K562 (cell line): ENCODE results near the gene RNF144A. TPM values are rescaled to one million over a fixed set of nuclear protein-coding genes. Genes with fewer than 3 reads are reported as not detected.

Experiments
- BCOR ChIP-seq: fragments of 450-650 bp; IDR thresholded peaks from 2 replicates; pipeline ENCODE4 v1.6.1; 2016
- CCAR2 ChIP-seq: fragments of 200-400 bp; formaldehyde crosslinking; IDR thresholded peaks from 2 replicates; pipeline ENCODE4 v1.6.1; 2017; ENCODE audit warnings: mild to moderate bottlenecking, low read depth, low read length
- ELF4 ChIP-seq: fragments of 450-650 bp; formaldehyde crosslinking; IDR thresholded peaks from 2 replicates; pipeline ENCODE4 v1.4.0; 2022; ENCODE audit warnings: missing genetic modification characterization
- FOSL1 ChIP-seq: fragments of 200-800 bp; sonication (Bioruptor generic); conservative IDR thresholded peaks from 2 replicates; pipeline ENCODE4 v1.6.1; 2016; ENCODE audit warnings: missing genetic modification characterization, missing compliant biosample characterization
- FOXP1 ChIP-seq: sonication (generic); formaldehyde crosslinking; IDR thresholded peaks from 2 replicates; pipeline ENCODE4 v1.8.0; 2022; ENCODE audit warnings: mild to moderate bottlenecking, missing genetic modification reagents
- HOXB6 ChIP-seq: fragments of 250-450 bp; sonication (Bioruptor Pico); IDR thresholded peaks from 2 replicates; pipeline ENCODE4 v1.5.1; 2022; ENCODE audit warnings: mild to moderate bottlenecking, borderline replicate concordance
- MEF2A ChIP-seq: IDR thresholded peaks from 2 replicates; pipeline ENCODE4 v1.6.1; 2011; ENCODE audit warnings: low read depth, mild to moderate bottlenecking, low read length, moderate library complexity; ENCODE audit not compliant: control insufficient read depth
- NCOA2 ChIP-seq, 2 experiments: fragments of 450-650 bp; IDR thresholded peaks; 2 replicates each; pipeline ENCODE4 v1.6.1; 2018; ENCODE audit warnings: mild to moderate bottlenecking in 2 of 2, moderate library complexity in 1 of 2; ENCODE audit not compliant: partially characterized antibody in 2 of 2
- NCOR1 ChIP-seq: fragments of 450-650 bp; IDR thresholded peaks from 2 replicates; pipeline ENCODE4 v1.6.1; 2016; ENCODE audit warnings: mild to moderate bottlenecking, moderate library complexity
- NONO ChIP-seq, 2 experiments: fragments of 200-400 bp in 1 of 2; fragments of 450-650 bp in 1 of 2; formaldehyde crosslinking in 1 of 2; IDR thresholded peaks; 2 replicates each; pipeline ENCODE4 v1.6.1; 2017; ENCODE audit warnings: low read depth in 2 of 2, mild to moderate bottlenecking in 2 of 2, moderate library complexity in 2 of 2, low read length in 1 of 2
- ZEB2 ChIP-seq: fragments of 450-650 bp; IDR thresholded peaks from 2 replicates; pipeline ENCODE4 v1.6.1; 2016
- ZNF785 ChIP-seq: fragments of 250-450 bp; sonication (Bioruptor Pico); IDR thresholded peaks from 2 replicates; pipeline ENCODE4 v1.4.0; 2020; ENCODE audit warnings: mild to moderate bottlenecking
- polyA plus RNA-seq, 8 experiments: library from polyadenylated mRNA; depleted of rRNA in 4 of 8; stranded (reverse) in 5 of 8; unstranded in 3 of 8; fragments of >200 nt; fragmentation: Nextera tagmentation in 2 of 8; fragmentation: Illumina TruSeq in 1 of 8; extraction: Ambion mirVana in 2 of 8; extraction: Trizol in 1 of 8; gene quantifications; 2 replicates each; pipeline versions ENCODE4 v1.2.1 to v1.2.3, GENCODE V29; 2011 to 2014; ENCODE audit warnings: inconsistent platforms in 1 of 8, missing spikeins in 1 of 8
- total RNA-seq, 7 experiments: library from RNA; depleted of rRNA in 6 of 7; stranded (reverse); fragments of >200 nt in 6 of 7; fragmentation: Illumina TruSeq in 2 of 7; extraction: Trizol in 2 of 7; gene quantifications; 2 replicates each; pipeline versions ENCODE4 v1.2.1 to v1.2.3, GENCODE V29; 2011 to 2021; ENCODE audit warnings: low replicate concordance in 1 of 7
- TF ChIP-seq, protein P1 (sequence below): conservative IDR thresholded peaks from 2 replicates; pipeline ENCODE4 v1.6.1; 2011; ENCODE audit warnings: low read depth, mild to moderate bottlenecking, low read length; ENCODE audit not compliant: control insufficient read depth
- TF ChIP-seq, protein P2 (sequence below), 2 experiments: fragments of 250-450 bp in 1 of 2; fragments of 450-650 bp in 1 of 2; sonication (Bioruptor Pico) in 1 of 2; IDR thresholded peaks; 2 replicates each; pipeline versions ENCODE4 v1.6.1 to v1.8.0; 2016 to 2021; ENCODE audit warnings: mild to moderate bottlenecking in 2 of 2, moderate library complexity in 2 of 2, missing compliant biosample characterization in 1 of 2, missing genetic modification characterization in 1 of 2
- TF ChIP-seq, protein P3 (sequence below): fragments of 200-800 bp; sonication (Bioruptor generic); IDR thresholded peaks from 2 replicates; pipeline ENCODE4 v1.6.1; 2017; ENCODE audit warnings: missing genetic modification characterization, missing compliant biosample characterization
- TF ChIP-seq, protein P4 (sequence below): sonication (generic); formaldehyde crosslinking; IDR thresholded peaks from 2 replicates; pipeline ENCODE4 v1.4.0; 2020; ENCODE audit warnings: mild to moderate bottlenecking, missing genetic modification reagents

The RNF144A gene
- total and polyA plus RNA-seq, 9 of the 15 experiments (the other 6 are each of a cell fraction or from before 2014, with no cell fraction given), result 0.96 to 11.3 (median 6.2) TPM

DNA sequence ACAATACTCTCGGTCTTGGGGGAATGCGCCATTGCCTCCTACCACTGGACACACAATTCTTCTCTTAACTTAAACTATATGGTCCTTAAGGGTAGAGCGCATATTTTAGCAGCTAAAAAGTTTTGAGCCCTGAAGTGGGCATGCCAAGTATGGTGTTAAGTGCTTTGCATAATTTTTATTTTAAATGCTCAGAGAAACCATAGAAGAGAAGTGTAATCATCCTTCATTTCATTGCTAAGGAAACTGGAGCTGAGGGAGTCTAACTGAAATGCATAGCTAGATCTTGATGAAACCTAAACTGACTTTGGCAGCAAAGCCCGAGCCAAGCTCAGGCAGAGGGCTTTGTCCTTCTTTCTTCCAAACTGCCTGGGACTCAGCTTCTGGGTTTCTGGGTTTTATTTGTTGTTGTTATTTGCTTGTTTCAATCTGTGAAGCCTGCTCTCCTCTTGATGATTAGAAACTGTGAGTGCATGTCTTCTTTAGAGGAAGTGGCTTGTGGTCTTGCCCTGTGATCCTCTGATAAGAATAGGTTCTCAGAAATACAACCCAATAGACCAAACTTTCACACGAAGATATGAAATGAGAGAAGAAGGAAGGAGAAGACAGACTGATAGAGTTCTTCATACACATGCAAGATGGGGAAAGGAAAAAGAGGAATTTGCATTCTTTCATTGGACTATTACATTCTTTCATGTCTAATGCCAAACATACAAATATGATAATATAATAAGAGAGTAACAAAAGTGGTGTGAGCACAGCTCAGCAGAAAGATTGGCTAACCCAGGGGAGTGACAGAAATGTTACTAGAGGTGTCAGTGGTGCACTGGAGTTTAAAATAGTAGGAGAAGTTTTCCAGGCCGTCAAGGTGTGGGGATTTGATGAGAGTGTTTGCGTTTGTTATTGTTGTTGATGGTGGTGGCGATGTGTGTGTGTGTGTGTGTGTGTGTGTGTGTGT lies 7.5 kb upstream of the RNF144A start (continued):
- TF ChIP-seq, protein P1, sequence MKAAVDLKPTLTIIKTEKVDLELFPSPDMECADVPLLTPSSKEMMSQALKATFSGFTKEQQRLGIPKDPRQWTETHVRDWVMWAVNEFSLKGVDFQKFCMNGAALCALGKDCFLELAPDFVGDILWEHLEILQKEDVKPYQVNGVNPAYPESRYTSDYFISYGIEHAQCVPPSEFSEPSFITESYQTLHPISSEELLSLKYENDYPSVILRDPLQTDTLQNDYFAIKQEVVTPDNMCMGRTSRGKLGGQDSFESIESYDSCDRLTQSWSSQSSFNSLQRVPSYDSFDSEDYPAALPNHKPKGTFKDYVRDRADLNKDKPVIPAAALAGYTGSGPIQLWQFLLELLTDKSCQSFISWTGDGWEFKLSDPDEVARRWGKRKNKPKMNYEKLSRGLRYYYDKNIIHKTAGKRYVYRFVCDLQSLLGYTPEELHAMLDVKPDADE, result no peak
- 0 out of 4 replicates have a peak, but pooled peaks of 1 of the 2 experiments have one; percentile 41 for TF ChIP-seq NONO (IDR thresholded peaks at IDR 0.05; ENCODE audit: low read depth in 2 of 2, low read length in 1 of 2)
- peak; percentile 47; the same call in 1 of the 2 replicates for TF ChIP-seq ZEB2
- no peak for TF ChIP-seq HOXB6 (CRISPR knock-in tag)
- TF ChIP-seq, protein P2, sequence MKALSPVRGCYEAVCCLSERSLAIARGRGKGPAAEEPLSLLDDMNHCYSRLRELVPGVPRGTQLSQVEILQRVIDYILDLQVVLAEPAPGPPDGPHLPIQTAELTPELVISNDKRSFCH (CRISPR knock-in tag; IDR thresholded peaks at IDR 0.05), result no peak
- TF ChIP-seq, protein P2 (tag; IDR thresholded peaks at IDR 0.05), result no peak
- peak; percentile 94 for TF ChIP-seq NCOR1
- no peak for TF ChIP-seq CCAR2
- 0 out of 2 replicates have a peak, but pooled peaks have one; percentile 62 for TF ChIP-seq BCOR
- no peak for TF ChIP-seq MEF2A
- peak in 1 of 2 experiments; percentile 64 for TF ChIP-seq NCOA2 (IDR thresholded peaks at IDR 0.05; ENCODE audit: partially characterized antibody in 2 of 2)
- no peak for TF ChIP-seq FOXP1 (CRISPR knock-in tag)
- peak; percentile 45; the same call in 1 of the 2 replicates for TF ChIP-seq ELF4 (CRISPR knock-in tag)
- TF ChIP-seq, protein P3, sequence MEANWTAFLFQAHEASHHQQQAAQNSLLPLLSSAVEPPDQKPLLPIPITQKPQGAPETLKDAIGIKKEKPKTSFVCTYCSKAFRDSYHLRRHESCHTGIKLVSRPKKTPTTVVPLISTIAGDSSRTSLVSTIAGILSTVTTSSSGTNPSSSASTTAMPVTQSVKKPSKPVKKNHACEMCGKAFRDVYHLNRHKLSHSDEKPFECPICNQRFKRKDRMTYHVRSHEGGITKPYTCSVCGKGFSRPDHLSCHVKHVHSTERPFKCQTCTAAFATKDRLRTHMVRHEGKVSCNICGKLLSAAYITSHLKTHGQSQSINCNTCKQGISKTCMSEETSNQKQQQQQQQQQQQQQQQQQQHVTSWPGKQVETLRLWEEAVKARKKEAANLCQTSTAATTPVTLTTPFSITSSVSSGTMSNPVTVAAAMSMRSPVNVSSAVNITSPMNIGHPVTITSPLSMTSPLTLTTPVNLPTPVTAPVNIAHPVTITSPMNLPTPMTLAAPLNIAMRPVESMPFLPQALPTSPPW (CRISPR knock-in tag), result peak; percentile 55; the same call in 1 of the 2 replicates
- TF ChIP-seq FOSL1 (tag), result peak; percentile 81
- no peak for TF ChIP-seq ZNF785 (CRISPR knock-in tag)
- TF ChIP-seq, protein P4, sequence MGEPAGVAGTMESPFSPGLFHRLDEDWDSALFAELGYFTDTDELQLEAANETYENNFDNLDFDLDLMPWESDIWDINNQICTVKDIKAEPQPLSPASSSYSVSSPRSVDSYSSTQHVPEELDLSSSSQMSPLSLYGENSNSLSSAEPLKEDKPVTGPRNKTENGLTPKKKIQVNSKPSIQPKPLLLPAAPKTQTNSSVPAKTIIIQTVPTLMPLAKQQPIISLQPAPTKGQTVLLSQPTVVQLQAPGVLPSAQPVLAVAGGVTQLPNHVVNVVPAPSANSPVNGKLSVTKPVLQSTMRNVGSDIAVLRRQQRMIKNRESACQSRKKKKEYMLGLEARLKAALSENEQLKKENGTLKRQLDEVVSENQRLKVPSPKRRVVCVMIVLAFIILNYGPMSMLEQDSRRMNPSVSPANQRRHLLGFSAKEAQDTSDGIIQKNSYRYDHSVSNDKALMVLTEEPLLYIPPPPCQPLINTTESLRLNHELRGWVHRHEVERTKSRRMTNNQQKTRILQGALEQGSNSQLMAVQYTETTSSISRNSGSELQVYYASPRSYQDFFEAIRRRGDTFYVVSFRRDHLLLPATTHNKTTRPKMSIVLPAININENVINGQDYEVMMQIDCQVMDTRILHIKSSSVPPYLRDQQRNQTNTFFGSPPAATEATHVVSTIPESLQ (CRISPR knock-in tag), result no peak
